Endometrial microvascular endothelial cells (primary cell): Measurements from ENCODE around the gene STAT4. TPM values are rescaled to one million over a fixed set of nuclear protein-coding genes. Genes with fewer than 3 reads are reported as not detected.

Source experiments
- in situ Hi-C: cut with HindIII; loops from 2 replicates; pipeline ENCODE4 v1.10.0; 2017; ENCODE audit warnings: low sequenced_read_pairs, low pct_unique_long_range_greater_than_20kb; ENCODE audit errors: inconsistent ontology term
- total RNA-seq: library from RNA; depleted of rRNA; stranded (reverse); fragments of >200 nt; gene quantifications from one replicate; pipeline ENCODE4 v1.2.3, GENCODE V29; 2015; ENCODE audit errors: inconsistent ontology term

Gene STAT4
- total RNA-seq, 1 donor from 2014 or later, result not detected

- in situ Hi-C loops, result no loop called here
These were observed 40.9 kb downstream of the STAT4 start for GRCh38 chr2:191109888-191110287.

GRCh38 chr2:191108331-191108730, 42.5 kb downstream of the STAT4 start:
- in situ Hi-C loops, result no loop called here

GRCh38 chr2:191105082-191105481, 45.7 kb downstream of the STAT4 start:
- in situ Hi-C loops, result no loop called here

GRCh38 chr2:191103774-191104173, 47.0 kb downstream of the STAT4 start:
- in situ Hi-C loops, result no loop called here

- in situ Hi-C loops, result no loop called here
These were observed 50.6 kb downstream of the STAT4 start for GRCh38 chr2:191100216-191100615.

- in situ Hi-C loops, result no loop called here
These were observed 63.5 kb downstream of the STAT4 start for GRCh38 chr2:191087311-191087710.

GRCh38 chr2:191086706-191087105, 64.1 kb downstream of the STAT4 start:
- in situ Hi-C loops, result no loop called here

GRCh38 chr2:191083540-191083939, 67.3 kb downstream of the STAT4 start:
- in situ Hi-C loops, result no loop called here

GRCh38 chr2:191082321-191082720, 68.5 kb downstream of the STAT4 start:
- in situ Hi-C loops, result no loop called here

- in situ Hi-C loops, result no loop called here
These were observed 69.2 kb downstream of the STAT4 start for GRCh38 chr2:191081411-191082155.

- in situ Hi-C loops, result no loop called here
These were observed 72.5 kb downstream of the STAT4 start for GRCh38 chr2:191078165-191078867.

GRCh38 chr2:191070276-191070675, 80.5 kb downstream of the STAT4 start:
- in situ Hi-C loops, result no loop called here

GRCh38 chr2:191069606-191070005, 81.2 kb downstream of the STAT4 start:
- in situ Hi-C loops, result no loop called here

- in situ Hi-C loops, result no loop called here
These were observed 83.9 kb downstream of the STAT4 start for GRCh38 chr2:191066919-191067233.

- in situ Hi-C loops, result no loop called here
These were observed 84.4 kb downstream of the STAT4 start for GRCh38 chr2:191066197-191066918.

- in situ Hi-C loops, result no loop called here
These were observed 85.0 kb downstream of the STAT4 start for GRCh38 chr2:191065785-191066184.

- in situ Hi-C loops, result no loop called here
These were observed 86.2 kb downstream of the STAT4 start for GRCh38 chr2:191064590-191064989.

- in situ Hi-C loops, result no loop called here
These were observed 87.2 kb downstream of the STAT4 start for GRCh38 chr2:191063584-191063983.

GRCh38 chr2:191061381-191061980, 89.3 kb downstream of the STAT4 start:
- in situ Hi-C loops, result no loop called here

- in situ Hi-C loops, result no loop called here
These were observed 91.5 kb downstream of the STAT4 start for GRCh38 chr2:191059308-191059707.
